ENCODE results near the gene INSR.
"Not testable (repeated sequence)": the region's sequence is repeated elsewhere in the genome, so short reads cannot be mapped to it uniquely, and the experiment has no call there.

INSR gene

GRCh38 chr19:7211191-7211951 is 82.8 kb downstream of the INSR start:
- TF ChIP-seq, protein P1, sequence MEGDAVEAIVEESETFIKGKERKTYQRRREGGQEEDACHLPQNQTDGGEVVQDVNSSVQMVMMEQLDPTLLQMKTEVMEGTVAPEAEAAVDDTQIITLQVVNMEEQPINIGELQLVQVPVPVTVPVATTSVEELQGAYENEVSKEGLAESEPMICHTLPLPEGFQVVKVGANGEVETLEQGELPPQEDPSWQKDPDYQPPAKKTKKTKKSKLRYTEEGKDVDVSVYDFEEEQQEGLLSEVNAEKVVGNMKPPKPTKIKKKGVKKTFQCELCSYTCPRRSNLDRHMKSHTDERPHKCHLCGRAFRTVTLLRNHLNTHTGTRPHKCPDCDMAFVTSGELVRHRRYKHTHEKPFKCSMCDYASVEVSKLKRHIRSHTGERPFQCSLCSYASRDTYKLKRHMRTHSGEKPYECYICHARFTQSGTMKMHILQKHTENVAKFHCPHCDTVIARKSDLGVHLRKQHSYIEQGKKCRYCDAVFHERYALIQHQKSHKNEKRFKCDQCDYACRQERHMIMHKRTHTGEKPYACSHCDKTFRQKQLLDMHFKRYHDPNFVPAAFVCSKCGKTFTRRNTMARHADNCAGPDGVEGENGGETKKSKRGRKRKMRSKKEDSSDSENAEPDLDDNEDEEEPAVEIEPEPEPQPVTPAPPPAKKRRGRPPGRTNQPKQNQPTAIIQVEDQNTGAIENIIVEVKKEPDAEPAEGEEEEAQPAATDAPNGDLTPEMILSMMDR (conservative IDR thresholded peaks at IDR 0.05; ENCODE audit: control insufficient read depth, insufficient read depth, low read depth, low read length), result no peak

DNA sequence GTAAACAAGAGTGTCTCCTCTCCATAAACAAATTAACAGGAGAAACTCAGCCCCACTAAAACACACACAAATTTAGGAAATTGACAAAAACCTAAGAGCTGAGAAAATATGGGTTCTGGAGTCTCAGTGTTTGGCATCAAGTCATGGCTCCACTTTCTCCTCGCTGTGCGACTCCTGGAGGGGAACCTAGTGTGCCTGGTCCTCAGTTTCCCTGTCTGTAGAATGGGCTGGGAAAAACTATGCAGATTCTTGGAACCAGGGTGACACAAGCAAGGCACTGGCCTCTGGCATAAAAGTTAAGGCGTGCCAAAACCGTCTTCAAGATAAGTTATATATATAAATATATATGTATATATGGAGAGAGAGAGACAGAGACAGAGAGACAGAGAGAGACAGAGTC is 83.9 kb downstream of the INSR start:
- no peak overlapping the region for H3K4me3 ChIP-seq (ENCODE audit: control insufficient read depth, low read depth, low read length)
- DNase-seq (ENCODE audit: low read depth), result no peak
- TF ChIP-seq, protein P1 (conservative IDR thresholded peaks at IDR 0.05; ENCODE audit: control insufficient read depth, insufficient read depth, low read depth, low read length), result no peak

More at GRCh38 chr19:7211191-7211951, 82.8 kb downstream of the INSR start:
- DNase-seq (ENCODE audit: low read depth), result no peak
- no peak overlapping the region for H3K4me3 ChIP-seq (ENCODE audit: control insufficient read depth, low read depth, low read length)

- not testable (repeated sequence) for H3K4me3 ChIP-seq (ENCODE audit: control insufficient read depth, low read depth, low read length); DNase-seq (ENCODE audit: low read depth)
Observed at GRCh38 chr19:7209597-7210325, 84.5 kb downstream of the INSR start.

GRCh38 chr19:7209036-7209435 is 85.2 kb downstream of the INSR start:
- not testable (repeated sequence) for H3K4me3 ChIP-seq (ENCODE audit: control insufficient read depth, low read depth, low read length); DNase-seq (ENCODE audit: low read depth)

GRCh38 chr19:7203332-7203731 is 90.9 kb downstream of the INSR start:
- no peak for DNase-seq (ENCODE audit: low read depth)
- TF ChIP-seq, protein P1 (conservative IDR thresholded peaks at IDR 0.05; ENCODE audit: control insufficient read depth, insufficient read depth, low read depth, low read length), result no peak
- no peak overlapping the region for H3K4me3 ChIP-seq (ENCODE audit: control insufficient read depth, low read depth, low read length)

DNA sequence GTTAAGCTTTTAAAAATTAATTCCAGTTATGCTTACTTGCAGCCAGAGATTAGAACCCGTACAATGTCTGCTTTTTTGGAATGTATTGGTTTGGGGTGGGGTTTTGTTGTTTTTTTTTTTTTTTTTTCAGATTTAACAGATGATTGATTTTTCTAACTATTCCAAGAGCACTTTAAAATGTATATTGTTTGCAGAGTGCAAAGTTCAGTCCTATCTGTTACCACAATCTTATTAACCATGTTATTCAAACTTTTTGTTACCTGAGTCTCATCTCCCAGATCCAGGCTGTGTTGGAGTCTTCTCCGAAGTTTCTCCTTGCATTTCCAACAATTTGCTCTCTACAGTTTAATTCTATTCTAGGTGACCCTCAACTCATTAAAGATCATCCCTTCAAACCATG is 91.3 kb downstream of the INSR start:
- no peak overlapping the region for H3K4me3 ChIP-seq (ENCODE audit: control insufficient read depth, low read depth, low read length)
- no peak for DNase-seq (ENCODE audit: low read depth)
- TF ChIP-seq, protein P1 (conservative IDR thresholded peaks at IDR 0.05; ENCODE audit: control insufficient read depth, insufficient read depth, low read depth, low read length), result no peak

- DNase-seq (ENCODE audit: low read depth), result no peak
- no peak overlapping the region for H3K4me3 ChIP-seq (ENCODE audit: control insufficient read depth, low read depth, low read length)
- TF ChIP-seq, protein P1 (conservative IDR thresholded peaks at IDR 0.05; ENCODE audit: control insufficient read depth, insufficient read depth, low read depth, low read length), result no peak
Observed at GRCh38 chr19:7200736-7201135, 93.5 kb downstream of the INSR start.

All from fibroblast of mammary gland (primary cell).